Adrenal gland (tissue), 12 donors: ENCODE results near the gene RAP2C. TPM values are rescaled to one million over a fixed set of nuclear protein-coding genes. Genes with fewer than 3 reads are reported as not detected.
"Not testable (repeated sequence)": the region's sequence is repeated elsewhere in the genome, so short reads cannot be mapped to it uniquely, and the experiment has no call there.

Source experiments
- DNase-seq, 7 donors: peaks; one replicate each; pipeline ENCODE4 v3.0.0-alpha.2; 2019 to 2020
- H3K27ac ChIP-seq, 5 donors: fragments of 200-600 bp; sonication (generic) in 4 of 5; 1 replicate in 3 of 5; 2 replicates in 2 of 5; pipeline versions ENCODE4 v1.5.1 to v1.8.0; 2016 to 2020; ENCODE audit warnings: mild to moderate bottlenecking in 1 of 5
- H3K27me3 ChIP-seq: fragments of 200-600 bp; 2 replicates; pipeline ENCODE4 v1.8.0; 2021
- H3K36me3 ChIP-seq, 2 donors: fragments of 200-600 bp; replicated peaks in 1 of 2; 1 replicate in 1 of 2; 2 replicates in 1 of 2; pipeline versions ENCODE4 v1.5.1 to v1.8.0; 2018 to 2022
- H3K4me1 ChIP-seq, 2 donors: fragments of 200-600 bp; replicated peaks in 1 of 2; 1 replicate in 1 of 2; 2 replicates in 1 of 2; pipeline versions ENCODE4 v1.5.1 to v1.8.0; 2018 to 2021
- H3K4me3 ChIP-seq, 4 donors: fragments of 200-600 bp; sonication (generic) in 3 of 4; one replicate each; pipeline ENCODE4 v1.5.1; 2016 to 2018
- H3K9me3 ChIP-seq, 3 donors: fragments of 200-600 bp; sonication (generic) in 1 of 3; replicated peaks in 1 of 3; 1 replicate in 2 of 3; 2 replicates in 1 of 3; pipeline versions ENCODE4 v1.5.1 to v1.8.0; 2016 to 2021
- POLR2A ChIP-seq, 2 donors: fragments of 450-650 bp; IDR thresholded peaks; one replicate each; pipeline ENCODE4 v1.6.1; 2017; ENCODE audit warnings: antibody characterized with exemption in 2 of 2, mild to moderate bottlenecking in 2 of 2, moderate library complexity in 1 of 2
- WGBS, 4 donors: extraction: QIAGEN DNeasy Blood & Tissue Kit in 2 of 4; methylation state at CpG; one replicate each; pipeline versions ENCODE4 v1.1.5 to v1.1.7; 2013 to 2017; 5-methylcytosine and 5-hydroxymethylcytosine counted together
- intact Hi-C, 2 donors: fragments of 100-400 bp; cut with DNase I; formaldehyde crosslinking; loops; one replicate each; pipeline versions ENCODE4 v1.14.1 to v1.15.0; 2022 to 2023
- polyA plus RNA-seq, 3 donors: library from polyadenylated mRNA; stranded (reverse); fragments of 200-250 nt in 2 of 3; fragments of 350-450 nt in 1 of 3; fragmentation: Illumina TruSeq in 1 of 3; extraction: RNeasy Lipid Tissue Mini Kit (QIAGEN cat#74804) in 1 of 3; gene quantifications; one replicate each; pipeline ENCODE4 v1.2.3, GENCODE V29; 2013 to 2014
- total RNA-seq, 9 donors: library from RNA; depleted of rRNA in 4 of 9; stranded (reverse); fragments of >200 nt in 4 of 9; fragments of 120-200 nt in 1 of 9; fragmentation: NEBNext Ultra II Directional in 1 of 9; extraction: Animal tissue kit (Norgen Biotek cat#: 25700) in 1 of 9; gene quantifications; one replicate each; pipeline versions ENCODE4 v1.1.0 to v1.2.4, GENCODE V29; 2013 to 2023
- TF ChIP-seq, protein P1 (sequence below), 6 experiments: fragments of 450-650 bp in 4 of 6; fragments of 200-600 bp in 2 of 6; sonication (generic) in 1 of 6; IDR thresholded peaks; 1 replicate in 5 of 6; 2 replicates in 1 of 6; pipeline versions ENCODE4 v1.5.1 to v1.8.0; 2016 to 2021; ENCODE audit warnings: antibody characterized with exemption in 6 of 6, mild to moderate bottlenecking in 2 of 6, moderate library complexity in 1 of 6
- donor health status: healthy with polysubstance abuse.
- donor health status: Bipolar disorder and iron deficiency.
- donor health status: DM: yes; HTN: yes; CAD: no.
- donor health status: DM: no; HTN: no; CAD: no.
- donor health status: DM: no; HTN: no; CAD: no.
- donor health status: DM: yes; HTN: yes; CAD: no.

RAP2C gene
- total and polyA plus RNA-seq, 12 donors: 12.2 to 72.2 (median 23.9) TPM

DNA sequence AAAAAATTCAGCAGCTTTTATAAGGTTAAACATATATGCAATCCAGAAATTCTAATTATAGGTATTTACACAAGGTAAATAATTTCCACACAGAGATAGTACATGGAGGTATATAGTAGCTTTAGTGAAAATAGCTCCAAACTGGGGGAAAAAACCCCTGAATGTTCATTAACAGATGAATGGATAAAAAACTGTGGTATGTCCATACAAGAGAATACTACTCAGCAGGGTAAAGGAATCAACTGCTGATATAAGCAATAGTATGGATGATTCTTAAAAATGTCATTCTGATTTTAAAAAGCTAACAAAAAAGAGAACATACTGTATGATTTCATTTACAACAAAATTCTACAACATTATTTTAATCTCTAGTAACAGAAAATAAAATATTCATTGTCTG, 54.2 kb downstream of the RAP2C start:
- no peak for TF ChIP-seq POLR2A (IDR thresholded peaks at IDR 0.05)
- TF ChIP-seq, protein P1, sequence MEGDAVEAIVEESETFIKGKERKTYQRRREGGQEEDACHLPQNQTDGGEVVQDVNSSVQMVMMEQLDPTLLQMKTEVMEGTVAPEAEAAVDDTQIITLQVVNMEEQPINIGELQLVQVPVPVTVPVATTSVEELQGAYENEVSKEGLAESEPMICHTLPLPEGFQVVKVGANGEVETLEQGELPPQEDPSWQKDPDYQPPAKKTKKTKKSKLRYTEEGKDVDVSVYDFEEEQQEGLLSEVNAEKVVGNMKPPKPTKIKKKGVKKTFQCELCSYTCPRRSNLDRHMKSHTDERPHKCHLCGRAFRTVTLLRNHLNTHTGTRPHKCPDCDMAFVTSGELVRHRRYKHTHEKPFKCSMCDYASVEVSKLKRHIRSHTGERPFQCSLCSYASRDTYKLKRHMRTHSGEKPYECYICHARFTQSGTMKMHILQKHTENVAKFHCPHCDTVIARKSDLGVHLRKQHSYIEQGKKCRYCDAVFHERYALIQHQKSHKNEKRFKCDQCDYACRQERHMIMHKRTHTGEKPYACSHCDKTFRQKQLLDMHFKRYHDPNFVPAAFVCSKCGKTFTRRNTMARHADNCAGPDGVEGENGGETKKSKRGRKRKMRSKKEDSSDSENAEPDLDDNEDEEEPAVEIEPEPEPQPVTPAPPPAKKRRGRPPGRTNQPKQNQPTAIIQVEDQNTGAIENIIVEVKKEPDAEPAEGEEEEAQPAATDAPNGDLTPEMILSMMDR (IDR thresholded peaks at IDR 0.05): no peak
- H3K9me3 ChIP-seq: no peaks in the 10 kb centered on the region
- peaks cover 12% of the 10 kb centered on the region for H3K27me3 ChIP-seq
- intact Hi-C loops: no loop called here
- no peaks in the 10 kb centered on the region for H3K36me3 ChIP-seq
- no peaks in the 10 kb centered on the region for H3K4me1 ChIP-seq
- no peak overlapping the region for H3K27ac ChIP-seq
- DNase-seq: no peak
- no peak overlapping the region for H3K4me3 ChIP-seq

DNA sequence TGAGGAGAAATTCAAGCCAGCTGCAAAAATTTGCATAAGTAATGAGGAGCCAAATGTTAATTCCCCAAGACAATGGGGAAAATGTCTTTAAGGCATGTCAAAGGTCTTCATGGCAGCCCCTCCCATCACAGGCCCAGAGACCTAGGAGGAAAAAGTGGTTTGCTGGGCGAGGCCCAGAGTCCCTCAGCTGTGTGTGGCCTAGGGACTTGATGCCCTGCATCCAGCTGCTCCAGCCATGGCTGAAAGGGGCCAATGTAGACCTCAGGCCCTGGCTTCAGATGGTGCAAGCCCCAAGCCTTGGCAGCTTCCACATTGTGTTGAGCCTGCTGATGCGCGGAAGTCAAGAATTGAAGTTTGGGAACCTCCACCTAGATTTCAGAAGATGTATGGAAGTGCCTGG, 56.2 kb downstream of the RAP2C start:
- H3K27ac ChIP-seq, H3K36me3 ChIP-seq, H3K4me1 ChIP-seq, H3K9me3 ChIP-seq, DNase-seq, H3K4me3 ChIP-seq, intact Hi-C loops, H3K27me3 ChIP-seq: not testable (repeated sequence)
- WGBS, 4 donors: 57 to 100% (median 94%) methylated on average over 1 to 3 of the region's 3 CpGs

DNA sequence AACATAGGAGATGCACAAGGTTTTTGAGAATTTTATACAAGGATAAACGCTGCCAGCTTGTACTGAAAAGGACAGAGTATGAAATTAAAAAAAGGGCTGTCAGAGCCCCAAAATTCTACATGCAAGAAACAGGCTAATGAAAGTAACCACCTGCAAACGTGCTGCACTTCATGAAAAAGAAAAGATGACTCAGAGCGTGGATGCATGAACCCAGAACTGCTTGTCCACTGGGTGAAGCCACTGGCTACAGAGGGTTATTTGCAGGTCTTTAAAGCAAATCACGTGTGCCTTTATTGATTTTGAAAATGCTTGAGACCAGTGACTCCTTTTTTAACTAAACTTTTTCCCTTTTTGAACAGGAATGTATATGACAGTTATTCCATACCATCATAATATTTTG, 66.1 kb downstream of the RAP2C start:
- Histone ChIP-seq H3K36me3 (no peaks in the 10 kb centered on the region), H3K4me3 (no peak overlapping the region), H3K9me3 (no peaks in the 10 kb centered on the region), H3K4me1 (no peaks in the 10 kb centered on the region), H3K27me3 (peaks cover 9% of the 10 kb centered on the region), H3K27ac (no peak overlapping the region)
- TF ChIP-seq, protein P1 (IDR thresholded peaks at IDR 0.05): no peak
- no peak for TF ChIP-seq POLR2A (IDR thresholded peaks at IDR 0.05)
- intact Hi-C loops: no loop called here
- WGBS, 4 donors: 48 to 72% (median 58%) methylated on average over 4 of the region's 4 CpGs
- DNase-seq: no peak

Other genes with a start within 250 kb of the RAP2C start
- 10 to 100 TPM in 1 of 9 donors, 1 to 10 TPM in 7, under 1 TPM in 1; 0.72 to 25.7 (median 1.4) TPM for gene STK26, start 196.1 kb downstream of the RAP2C start, total RNA-seq
- gene STK26, start 196.1 kb downstream of the RAP2C start, polyA plus RNA-seq: 1 to 10 TPM; 1.2 to 3.8 (median 1.4) TPM
- gene FRMD7, start 91.4 kb downstream of the RAP2C start, total RNA-seq: under 1 TPM in 1 of 9 donors, not detected in 8; 0.06 TPM
- gene FRMD7, start 91.4 kb downstream of the RAP2C start, polyA plus RNA-seq: not detected